Measurements from ENCODE around the gene OPN4. TPM values are rescaled to one million over a fixed set of nuclear protein-coding genes. Genes with fewer than 3 reads are reported as not detected.
A peak's percentile ranks its signal among the peaks of the same experiment; 100 is the strongest.

OPN4 gene
- total and polyA plus RNA-seq, 10 donors, result not detected

- Histone ChIP-seq H3K4me1 (no peaks in the 10 kb centered on the region), H3K27me3 (replicated peaks in 1 of 7) (peaks cover 0 to 44% (median 0%) of the 10 kb centered on the region in 7 donors), H3K36me3 (no peaks in the 10 kb centered on the region), H3K9me3 (no peaks in the 10 kb centered on the region), H3K27ac (no peak overlapping the region), H3K4me3 (no peak overlapping the region)
- peak; percentile 41 for DNase-seq
- intact Hi-C loops (cut with DNase I; ENCODE audit: low total_unique reads), result no loop called here
- 72 to 84% (median 81%) methylated on average over 7 to 9 of the region's 9 CpGs for WGBS, 5 donors
- TF ChIP-seq CTCF (IDR thresholded peaks at IDR 0.05 in 8 of 11, conservative IDR thresholded peaks at IDR 0.05 in 3 of 11) (no peak), POLR2AphosphoS5 (IDR thresholded peaks at IDR 0.05) (no peak), POLR2A (IDR thresholded peaks at IDR 0.05) (no peak)
Measured at GRCh38 chr10:86698207-86698940, 44.0 kb downstream of the OPN4 start.

GRCh38 chr10:86699125-86699524, 44.8 kb downstream of the OPN4 start:
- WGBS, 5 donors, result 72 to 87% (median 79%) methylated on average over 7 of the region's 7 CpGs
- intact Hi-C loops (cut with DNase I; ENCODE audit: low total_unique reads), result no loop called here
- TF ChIP-seq POLR2A (IDR thresholded peaks at IDR 0.05), result no peak
- no peak for TF ChIP-seq POLR2AphosphoS5 (IDR thresholded peaks at IDR 0.05)
- TF ChIP-seq CTCF (IDR thresholded peaks at IDR 0.05 in 8 of 11, conservative IDR thresholded peaks at IDR 0.05 in 3 of 11), result no peak
- no peaks in the 10 kb centered on the region for H3K9me3 ChIP-seq
- H3K4me3 ChIP-seq, result no peak overlapping the region
- H3K27ac ChIP-seq, result no peak overlapping the region
- H3K36me3 ChIP-seq, result no peaks in the 10 kb centered on the region
- peaks cover 0 to 44% (median 0%) of the 10 kb centered on the region in 7 donors for H3K27me3 ChIP-seq (replicated peaks in 1 of 7)
- no peaks in the 10 kb centered on the region for H3K4me1 ChIP-seq
- no peak for DNase-seq

GRCh38 chr10:86699541-86699940, 45.2 kb downstream of the OPN4 start:
- TF ChIP-seq CTCF (IDR thresholded peaks at IDR 0.05 in 8 of 11, conservative IDR thresholded peaks at IDR 0.05 in 3 of 11) (no peak), POLR2AphosphoS5 (IDR thresholded peaks at IDR 0.05) (no peak), POLR2A (IDR thresholded peaks at IDR 0.05) (no peak)
- Histone ChIP-seq H3K27me3 (replicated peaks in 1 of 7) (peaks cover 0 to 42% (median 0%) of the 10 kb centered on the region in 7 donors), H3K4me1 (no peaks in the 10 kb centered on the region), H3K4me3 (no peak overlapping the region), H3K9me3 (no peaks in the 10 kb centered on the region), H3K27ac (no peak overlapping the region), H3K36me3 (no peaks in the 10 kb centered on the region)
- DNase-seq, result peak; percentile 51
- 84 to 91% (median 90%) methylated on average over 8 of the region's 8 CpGs for WGBS, 5 donors
- intact Hi-C loops (cut with DNase I; ENCODE audit: low total_unique reads), result no loop called here

- peak; percentile 70 for DNase-seq
- Histone ChIP-seq H3K27me3 (replicated peaks in 1 of 7) (peaks cover 0 to 37% (median 0%) of the 10 kb centered on the region in 7 donors), H3K9me3 (no peaks in the 10 kb centered on the region), H3K27ac (no peak overlapping the region), H3K36me3 (no peaks in the 10 kb centered on the region), H3K4me1 (no peaks in the 10 kb centered on the region), H3K4me3 (no peak overlapping the region)
- TF ChIP-seq CTCF (IDR thresholded peaks at IDR 0.05 in 8 of 11, conservative IDR thresholded peaks at IDR 0.05 in 3 of 11) (no peak), POLR2A (IDR thresholded peaks at IDR 0.05) (no peak), POLR2AphosphoS5 (IDR thresholded peaks at IDR 0.05) (no peak)
- intact Hi-C loops (cut with DNase I; ENCODE audit: low total_unique reads), result loop anchor here (10.0 kb wide), 1 partner anchor 195 kb away; no protein-coding TSS in a partner anchor
- WGBS, 5 donors, result 78 to 93% (median 85%) methylated on average over 7 to 9 of the region's 9 CpGs
Measured at GRCh38 chr10:86699991-86700840, 45.9 kb downstream of the OPN4 start.
